ENCODE measurements around the gene N4BP2.
A peak's percentile ranks its signal among the peaks of the same experiment; 100 is the strongest.
"Not testable (repeated sequence)": the region's sequence is repeated elsewhere in the genome, so short reads cannot be mapped to it uniquely, and the experiment has no call there.

The N4BP2 gene

DNA sequence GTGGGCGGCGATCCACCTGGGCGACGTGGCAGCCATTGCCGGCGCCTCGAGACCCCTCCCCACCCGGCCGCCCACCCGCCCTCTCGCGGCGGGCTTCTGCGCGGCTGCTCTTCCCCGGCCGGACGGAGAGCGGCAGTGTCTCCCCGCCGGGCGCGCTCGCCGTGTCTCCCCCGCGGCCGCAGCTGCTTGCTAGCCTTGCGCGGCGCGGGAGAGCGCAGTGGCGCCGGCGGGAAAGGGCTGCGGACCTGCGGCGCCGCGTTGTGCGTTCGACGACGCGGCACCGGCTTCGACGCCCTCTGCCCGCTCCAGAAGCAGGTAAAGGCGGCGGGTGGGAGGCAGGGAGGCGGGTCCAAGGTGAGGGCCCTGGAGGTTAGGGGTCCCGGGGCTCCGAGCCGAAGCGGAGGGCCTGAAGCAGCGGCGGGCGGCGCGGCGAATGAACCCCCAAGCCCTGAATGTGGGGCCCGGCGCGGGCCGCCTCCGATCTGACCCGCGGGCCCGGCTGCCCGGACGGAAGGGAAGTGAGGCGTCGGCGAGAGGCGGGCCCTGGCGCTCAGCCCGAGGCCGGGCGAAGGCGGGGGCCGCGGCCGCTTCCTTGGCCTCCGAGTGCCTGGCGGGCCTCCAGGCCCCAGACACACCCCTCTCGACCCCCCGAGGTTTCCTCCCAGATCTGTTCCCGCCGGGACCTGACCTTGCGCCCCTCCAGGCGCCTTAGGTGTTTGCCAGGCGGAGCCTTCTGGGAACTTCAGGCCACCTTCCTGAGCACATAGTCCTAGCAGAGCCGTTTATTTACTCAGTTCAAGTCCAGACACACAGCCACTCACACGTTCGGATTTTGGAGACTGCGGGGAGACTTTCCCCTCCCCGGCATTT lies at the start of gene N4BP2:
Gene N4BP2, plus strand, starts transcription at position 135 of the 870 bp plus-strand sequence. CDS start 40,491 bp downstream, outside the sequence.
- peak; percentile 80 for DNase-seq

- no peak for DNase-seq
These were observed 40.6 kb upstream of the N4BP2 start for GRCh38 chr4:40016007-40016406.

DNA sequence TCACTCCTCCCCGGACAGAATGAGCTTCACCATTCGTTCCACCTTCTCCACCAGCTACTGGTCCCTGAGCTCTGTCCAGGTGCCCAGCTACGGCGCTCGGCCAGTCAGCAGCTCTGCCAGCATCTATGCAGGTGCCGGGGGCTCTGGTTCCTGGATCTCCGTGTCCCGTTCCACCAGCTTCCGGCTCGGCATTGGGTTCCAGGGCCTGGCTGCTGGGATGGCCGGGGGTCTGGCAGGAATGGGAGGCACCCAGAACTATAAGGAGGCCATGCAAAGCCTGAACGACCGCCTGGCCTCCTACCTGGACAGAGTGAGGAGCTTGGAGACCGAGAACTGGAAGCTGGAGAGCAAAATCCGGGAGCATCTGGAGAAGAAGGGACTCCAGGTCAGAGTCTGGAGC lies 36.4 kb upstream of the N4BP2 start:
- no peak for DNase-seq

GRCh38 chr4:40021116-40021515 lies 35.5 kb upstream of the N4BP2 start:
- DNase-seq = not testable (repeated sequence)

- DNase-seq = not testable (repeated sequence)
These were observed 32.6 kb upstream of the N4BP2 start for GRCh38 chr4:40024049-40024448.

- DNase-seq = no peak
These were observed 23.9 kb upstream of the N4BP2 start for GRCh38 chr4:40032785-40033184.

DNA sequence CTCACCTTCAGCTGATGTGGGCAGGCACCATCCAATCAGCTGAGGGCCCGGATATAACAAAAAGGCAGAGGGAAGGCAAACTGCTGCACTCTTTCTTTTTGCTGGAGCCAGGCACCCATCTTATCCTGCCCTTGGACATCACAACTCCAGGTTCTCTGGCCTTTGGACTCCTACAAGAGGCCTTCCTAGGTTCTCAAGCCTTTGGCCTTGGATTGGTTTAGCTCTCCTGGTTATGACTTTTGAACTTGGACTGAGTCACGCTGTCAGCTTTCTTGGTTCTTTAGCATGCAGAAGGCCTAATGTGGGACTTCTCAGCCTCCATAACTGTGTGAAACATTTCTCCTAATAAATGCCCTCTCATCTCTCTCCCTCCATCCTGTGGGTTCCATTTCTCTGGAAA lies 23.0 kb upstream of the N4BP2 start:
- no peak for DNase-seq

GRCh38 chr4:40038977-40039376 lies 17.7 kb upstream of the N4BP2 start:
- no peak for DNase-seq

GRCh38 chr4:40040908-40041307 lies 15.7 kb upstream of the N4BP2 start:
- no peak for DNase-seq

DNA sequence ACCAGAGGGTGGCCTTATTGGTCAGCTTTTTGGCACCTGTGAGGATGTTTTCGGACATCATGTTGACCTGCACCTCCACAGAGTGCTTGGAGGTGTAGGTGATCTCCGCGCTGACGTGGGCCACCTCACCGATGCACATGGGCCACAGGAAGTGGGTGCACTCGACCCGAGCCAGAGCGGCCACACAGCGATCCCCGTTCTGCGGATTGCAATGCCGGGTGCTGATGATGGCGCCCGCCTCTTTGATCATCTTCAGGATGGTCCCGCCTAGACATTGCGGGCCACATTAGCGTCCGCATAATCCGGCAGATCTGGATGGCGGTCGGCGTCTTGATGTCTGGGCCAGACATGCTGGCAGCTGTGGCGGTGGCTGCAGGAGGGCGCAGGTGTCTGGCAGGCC lies 12.9 kb upstream of the N4BP2 start:
- no peak for DNase-seq

DNA sequence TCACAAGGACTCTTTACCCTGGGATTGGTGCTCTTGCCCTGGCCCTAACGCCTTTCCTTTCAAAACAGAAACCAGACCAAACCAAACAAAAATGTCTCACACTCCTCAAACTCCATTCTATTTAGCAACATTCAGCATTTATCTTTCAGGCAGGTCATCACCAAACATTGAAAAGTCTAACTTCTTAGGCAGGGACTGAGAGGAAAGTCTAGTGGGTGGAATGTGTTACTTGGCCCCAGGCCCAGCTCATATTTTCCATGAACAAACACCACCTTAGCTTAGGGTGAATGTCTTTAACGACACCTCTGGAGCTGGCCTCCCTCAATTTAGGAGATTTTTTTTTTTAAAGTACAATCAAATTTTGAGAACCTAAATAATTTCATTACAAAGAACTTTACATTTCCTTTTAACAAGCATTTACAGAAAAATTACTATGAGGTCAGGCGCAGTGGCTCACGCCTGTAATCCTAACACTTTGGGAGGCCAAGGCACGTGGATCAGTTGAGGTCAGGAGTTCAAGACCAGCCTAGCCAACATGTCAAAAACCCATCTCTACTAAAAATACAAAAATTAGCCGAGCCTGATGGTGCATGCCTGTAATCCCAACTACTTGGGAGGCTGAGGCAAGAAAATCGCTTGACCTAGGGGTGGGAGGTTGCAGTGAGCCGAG lies 10.2 kb upstream of the N4BP2 start:
- no peak for DNase-seq

- no peak for DNase-seq
These were observed 3.5 kb upstream of the N4BP2 start for GRCh38 chr4:40053161-40053560.

GRCh38 chr4:40055511-40055862 lies 1.2 kb upstream of the N4BP2 start:
- DNase-seq = peak; percentile 45

DNA sequence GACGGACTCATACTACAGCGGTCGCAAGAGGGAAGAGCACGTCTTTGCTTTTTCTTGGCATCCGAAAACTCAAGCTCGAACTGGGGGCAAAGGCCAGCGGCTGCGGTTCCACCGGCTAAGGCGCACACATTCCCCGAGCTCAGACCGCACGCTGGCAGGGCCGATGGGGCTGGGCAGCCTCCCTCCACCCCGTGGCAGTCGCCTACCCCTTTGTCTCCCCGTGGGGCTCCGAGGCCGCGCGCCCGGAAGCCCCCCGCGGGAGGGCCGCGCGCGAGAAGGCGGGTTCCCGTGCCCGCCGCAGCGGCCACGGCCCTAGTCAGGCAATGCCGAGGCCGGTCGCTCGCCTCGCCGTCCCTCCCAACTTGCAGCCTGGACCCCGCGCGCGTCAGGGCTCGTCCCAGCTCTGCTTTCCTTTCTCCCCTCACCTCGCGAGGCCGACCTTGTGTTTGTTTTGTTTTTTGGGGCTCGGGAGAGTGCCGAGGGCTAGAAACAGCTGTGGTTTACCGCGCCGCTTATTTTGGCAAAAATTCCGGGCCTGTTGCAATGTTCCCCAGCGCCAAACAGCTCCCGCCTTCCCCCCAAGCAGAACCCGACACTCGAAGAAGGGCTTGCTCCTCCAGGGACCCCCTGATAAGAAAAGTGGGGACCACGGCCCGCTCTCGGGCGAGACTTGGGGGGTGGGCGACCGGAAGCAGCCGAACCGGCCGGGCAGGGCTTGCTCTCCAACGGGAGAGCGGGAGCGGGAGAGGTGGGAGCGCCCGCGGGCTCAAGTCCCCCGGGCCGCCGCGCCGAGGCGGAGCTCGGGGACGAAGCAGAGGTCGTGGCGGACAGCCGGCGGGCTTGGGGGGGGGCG lies 561 bp upstream of the N4BP2 start:
- DNase-seq = peak; percentile 56

DNA sequence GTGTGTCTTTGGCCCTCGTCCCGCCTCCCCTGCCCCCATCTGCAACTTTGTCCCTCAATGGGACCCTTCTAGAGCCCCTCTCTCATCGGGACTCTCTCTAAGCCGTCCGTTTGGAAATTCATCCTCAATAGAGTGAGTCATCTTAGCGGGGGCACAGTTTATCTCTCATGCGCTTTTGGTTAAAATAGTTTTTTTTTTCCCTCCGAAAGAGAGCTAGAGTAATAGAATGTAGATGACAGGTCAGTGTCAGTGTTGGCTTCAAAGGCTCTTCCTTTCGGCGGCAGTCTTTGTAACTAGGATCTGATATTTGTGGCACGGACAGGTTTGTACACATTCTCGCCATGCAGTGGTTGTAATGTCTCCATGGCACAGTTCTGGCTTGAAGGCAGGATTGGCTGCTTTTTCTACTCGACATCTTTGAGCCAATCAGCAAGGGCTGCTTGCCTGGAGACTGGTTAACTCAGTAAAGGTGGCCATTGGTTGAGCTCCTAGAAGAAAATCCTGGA lies 989 bp downstream of the N4BP2 start:
- DNase-seq = peak; percentile 82

GRCh38 chr4:40058121-40058520 lies 1.5 kb downstream of the N4BP2 start:
- DNase-seq = no peak

DNA sequence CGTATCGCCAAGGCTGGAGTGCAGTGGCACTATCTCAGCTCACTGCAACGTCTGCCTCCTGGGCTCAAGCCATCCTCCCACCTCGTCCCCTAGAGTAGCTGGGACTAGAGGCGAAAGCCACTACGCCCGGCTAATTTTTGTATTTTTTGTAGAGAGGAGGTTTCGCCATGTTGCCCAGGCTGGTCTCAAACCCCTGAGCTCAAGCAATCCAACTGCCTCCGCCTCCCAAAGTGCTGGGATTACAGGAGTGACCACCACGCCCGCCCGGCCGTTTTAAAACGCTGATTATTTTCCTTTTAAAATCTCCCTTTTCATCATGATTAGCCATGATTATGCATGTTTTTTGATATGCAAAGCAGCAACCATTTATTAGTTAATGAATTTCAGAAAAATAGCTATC lies 2.2 kb downstream of the N4BP2 start:
- DNase-seq = no peak

DNA sequence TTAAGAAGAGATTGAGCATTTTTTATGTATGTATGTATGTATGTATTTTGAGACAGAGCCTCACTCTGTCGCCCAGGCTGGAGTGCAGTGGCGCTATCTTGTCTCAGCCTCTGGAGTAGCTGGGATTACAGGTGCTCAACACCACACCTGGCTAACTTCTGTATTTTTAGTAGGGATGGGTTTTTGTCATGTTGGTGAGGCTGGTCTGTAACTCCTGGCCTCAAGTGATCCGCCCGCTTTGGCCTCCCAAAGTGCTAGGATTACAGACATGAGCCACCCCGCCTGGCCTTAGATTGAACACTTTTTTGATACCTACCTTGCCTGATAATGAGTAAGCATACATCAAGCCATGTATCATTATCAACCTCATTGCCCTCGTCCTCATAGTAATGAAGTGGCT lies 2.7 kb downstream of the N4BP2 start:
- DNase-seq = no peak

GRCh38 chr4:40065010-40065409 lies 8.4 kb downstream of the N4BP2 start:
- no peak for DNase-seq

DNA sequence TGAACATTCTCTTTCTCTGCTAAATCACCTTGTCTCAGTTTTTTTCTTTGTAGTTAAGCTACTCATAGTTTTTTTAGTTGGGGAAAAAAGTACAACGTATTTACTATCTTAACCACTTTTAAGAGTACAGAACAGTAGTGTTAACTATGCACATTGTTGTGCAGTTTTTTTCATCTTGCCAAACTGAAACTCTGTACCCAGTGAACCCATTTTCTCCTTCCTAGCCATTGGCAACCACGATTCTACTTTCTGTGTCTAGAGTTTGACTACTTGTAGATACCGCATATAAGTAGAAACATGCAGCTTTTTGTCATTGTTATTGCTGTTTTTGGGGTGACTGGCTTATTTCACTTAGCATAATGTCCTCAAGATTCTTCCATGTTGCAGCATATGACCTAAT lies 10.0 kb downstream of the N4BP2 start:
- DNase-seq = no peak

DNA sequence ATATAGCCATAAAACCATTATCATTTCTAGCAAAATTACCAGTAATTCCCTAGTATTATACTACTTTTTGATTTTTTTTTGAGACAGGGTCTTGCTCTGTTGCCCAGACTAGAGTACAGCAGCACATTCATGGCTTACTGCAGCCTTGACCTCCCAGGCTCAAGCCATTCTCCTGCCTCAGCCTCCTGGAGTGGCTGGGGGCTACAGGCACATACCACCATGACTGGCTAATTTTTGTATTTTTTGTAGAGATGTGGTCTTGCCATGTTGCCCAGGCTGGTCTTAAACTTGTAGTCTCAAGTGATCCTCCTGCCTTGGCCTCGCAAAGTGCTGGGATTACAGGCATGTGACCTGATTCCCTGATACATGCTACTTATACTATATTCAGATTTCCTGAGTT lies 13.7 kb downstream of the N4BP2 start:
- DNase-seq = no peak

DNA sequence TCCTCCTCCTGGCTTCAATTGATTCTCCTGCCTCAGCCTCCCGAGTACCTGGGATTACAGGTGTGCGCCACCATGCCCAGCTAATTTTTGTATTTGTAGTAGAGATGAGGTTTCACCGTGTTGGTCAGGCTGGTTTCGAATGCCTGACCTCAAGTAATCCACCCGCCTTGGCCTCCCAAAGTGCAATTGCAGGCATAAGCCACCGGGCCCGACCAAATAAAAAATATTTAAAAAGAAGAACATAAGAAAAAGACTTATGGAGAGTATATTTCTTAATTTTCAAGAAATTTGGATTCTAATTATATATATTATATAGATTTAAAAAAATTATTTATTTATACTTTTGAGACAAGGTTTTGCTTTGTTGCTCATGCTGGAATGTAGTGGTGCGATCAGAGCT lies 29.8 kb downstream of the N4BP2 start:
- DNase-seq = no peak

- DNase-seq = no peak
These were observed 31.2 kb downstream of the N4BP2 start for GRCh38 chr4:40087799-40088366.
